Measurements from ENCODE around the gene ATXN1.
A peak's percentile ranks its signal among the peaks of the same experiment; 100 is the strongest.

ATXN1 gene

DNA sequence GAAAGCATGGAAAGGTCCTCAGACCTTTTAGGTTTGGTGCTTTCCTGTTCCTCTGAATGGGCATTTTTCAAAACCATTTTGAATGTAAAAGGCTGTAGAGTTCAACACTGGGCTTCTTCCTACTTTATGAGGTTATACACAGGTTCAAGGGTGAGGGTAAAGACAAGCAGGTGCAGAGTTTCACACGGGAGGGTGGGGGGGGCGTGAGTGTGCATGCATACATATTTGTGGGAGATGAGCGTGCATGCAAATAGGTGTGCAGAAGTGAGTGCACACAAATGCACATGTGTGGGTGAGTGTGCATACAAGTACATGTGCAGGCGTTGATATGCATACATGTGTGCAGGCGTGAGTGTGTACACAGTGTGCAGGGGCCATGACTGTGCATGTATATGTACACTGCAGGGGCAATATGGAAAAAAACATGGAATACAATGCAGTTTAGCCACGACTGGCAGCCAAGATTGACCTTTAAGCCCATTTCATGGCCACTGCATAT, 339.7 kb downstream of the ATXN1 start:
- H3K4me3 ChIP-seq: peak overlapping the region; percentile 18 to 23
- no peak for DNase-seq
- no peaks in the 10 kb centered on the region for H3K36me3 ChIP-seq
- no peaks in the 10 kb centered on the region for H3K9me3 ChIP-seq
- peak overlapping the region; percentile 52 to 61 for H3K27ac ChIP-seq
- intact Hi-C loops (cut with DNase I; ENCODE audit: low total_unique reads): no loop called here
- TF ChIP-seq CTCF (IDR thresholded peaks at IDR 0.05): no peak
- peaks cover 0 to 37% (median 14%) of the 10 kb centered on the region in 4 donors for H3K4me1 ChIP-seq
- no peaks in the 10 kb centered on the region for H3K27me3 ChIP-seq

DNA sequence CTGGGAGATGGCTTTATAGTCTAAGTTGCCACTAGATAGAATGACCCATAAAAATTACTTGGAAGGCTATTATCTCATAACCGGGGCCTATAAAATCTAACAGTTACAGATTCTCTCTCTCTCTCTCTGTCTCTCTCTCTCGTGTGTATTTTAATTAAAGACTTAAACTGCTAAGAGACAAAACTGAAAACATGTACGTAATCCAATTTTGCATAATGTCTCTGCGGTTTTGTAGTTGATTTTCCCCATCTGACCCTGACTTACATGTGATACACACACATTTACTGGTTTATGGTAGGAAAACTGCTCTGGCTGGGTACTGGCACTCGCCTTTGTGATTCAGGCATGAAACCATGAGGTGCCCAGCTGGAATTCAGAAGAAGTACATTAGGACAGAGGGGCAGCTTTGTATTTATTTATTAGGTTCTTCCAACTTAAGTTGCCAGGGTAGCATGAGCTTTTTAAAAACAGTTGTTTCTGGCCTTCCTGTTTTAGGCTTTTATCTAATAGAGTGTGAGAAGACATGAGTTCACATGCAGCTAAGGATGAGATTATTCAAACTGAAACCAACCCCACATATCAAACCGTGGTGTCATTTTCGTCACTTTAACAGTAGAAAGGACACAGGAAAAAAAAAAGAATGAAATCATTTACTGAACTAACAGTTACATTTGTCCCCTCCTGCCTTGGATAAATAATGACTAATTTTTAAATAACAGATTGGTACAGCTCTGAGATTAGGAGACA, 340.4 kb downstream of the ATXN1 start:
- H3K36me3 ChIP-seq: no peaks in the 10 kb centered on the region
- no peaks in the 10 kb centered on the region for H3K27me3 ChIP-seq
- H3K9me3 ChIP-seq: no peaks in the 10 kb centered on the region
- H3K27ac ChIP-seq: peak overlapping the region; percentile 52 to 61
- TF ChIP-seq CTCF (IDR thresholded peaks at IDR 0.05): no peak
- intact Hi-C loops (cut with DNase I; ENCODE audit: low total_unique reads): no loop called here
- H3K4me1 ChIP-seq: peaks cover 0 to 37% (median 14%) of the 10 kb centered on the region in 4 donors
- no peak for DNase-seq
- H3K4me3 ChIP-seq: peak overlapping the region; percentile 18 to 23

GRCh38 chr6:16420337-16420714, 340.9 kb downstream of the ATXN1 start:
- H3K9me3 ChIP-seq: no peaks in the 10 kb centered on the region
- H3K4me1 ChIP-seq: peaks cover 0 to 37% (median 14%) of the 10 kb centered on the region in 4 donors
- intact Hi-C loops (cut with DNase I; ENCODE audit: low total_unique reads): no loop called here

GRCh38 chr6:16419636-16420336, 341.5 kb downstream of the ATXN1 start:
- H3K9me3 ChIP-seq: no peaks in the 10 kb centered on the region
- intact Hi-C loops (cut with DNase I; ENCODE audit: low total_unique reads): no loop called here
- no peak overlapping the region for H3K4me3 ChIP-seq
- peaks cover 0 to 39% (median 14%) of the 10 kb centered on the region in 4 donors for H3K4me1 ChIP-seq
- no peak for TF ChIP-seq CTCF (IDR thresholded peaks at IDR 0.05)
- H3K27ac ChIP-seq: no peak overlapping the region
- H3K36me3 ChIP-seq: no peaks in the 10 kb centered on the region
- DNase-seq: no peak
- no peaks in the 10 kb centered on the region for H3K27me3 ChIP-seq

More at GRCh38 chr6:16420337-16420714, 340.9 kb downstream of the ATXN1 start:
- Histone ChIP-seq H3K36me3 (no peaks in the 10 kb centered on the region), H3K4me3 (no peak overlapping the region), H3K27me3 (no peaks in the 10 kb centered on the region), H3K27ac (peak overlapping the region; percentile 52 to 61)
- TF ChIP-seq CTCF (IDR thresholded peaks at IDR 0.05): no peak
- no peak for DNase-seq

DNA sequence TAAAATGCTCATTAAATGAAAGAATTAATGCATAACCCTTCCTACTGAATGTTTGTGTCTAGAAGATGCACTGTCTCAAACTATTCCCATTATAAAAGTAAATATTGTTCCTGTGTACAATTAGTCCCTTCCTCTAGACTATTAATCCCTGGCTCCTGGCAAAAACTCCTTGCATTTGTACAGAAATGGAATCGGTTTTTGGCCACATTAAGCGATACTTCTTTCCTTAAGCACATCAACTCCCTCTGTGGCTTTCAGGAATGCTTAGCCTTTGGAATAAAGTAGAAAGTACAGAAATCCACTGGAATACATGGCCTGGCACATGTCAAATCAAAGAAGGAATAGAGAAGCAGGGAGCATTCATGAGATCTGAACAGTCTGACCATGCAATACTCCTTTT, 343.1 kb downstream of the ATXN1 start:
- intact Hi-C loops (cut with DNase I; ENCODE audit: low total_unique reads): no loop called here
- H3K4me1 ChIP-seq: peaks cover 0 to 55% (median 22%) of the 10 kb centered on the region in 4 donors
- no peak overlapping the region for H3K4me3 ChIP-seq
- TF ChIP-seq CTCF (IDR thresholded peaks at IDR 0.05): no peak
- no peaks in the 10 kb centered on the region for H3K36me3 ChIP-seq
- DNase-seq: no peak
- no peak overlapping the region for H3K27ac ChIP-seq
- no peaks in the 10 kb centered on the region for H3K27me3 ChIP-seq
- H3K9me3 ChIP-seq: no peaks in the 10 kb centered on the region

Data from tibial artery (tissue), 4 donors.